AG10803 (cell line): ENCODE data around the gene MASP2.
A peak's percentile ranks its signal among the peaks of the same experiment; 100 is the strongest.
"Not testable (repeated sequence)": the region's sequence is repeated elsewhere in the genome, so short reads cannot be mapped to it uniquely, and the experiment has no call there.

Source experiments
- DNase-seq: peaks from one replicate; pipeline ENCODE4 v3.0.0; 2010; ENCODE audit warnings: low read depth
- H3K4me3 ChIP-seq: 2 replicates; pipeline ENCODE4 v1.5.1; 2011; ENCODE audit warnings: mild to moderate bottlenecking, low read length, control low read depth
- CTCF ChIP-seq: conservative IDR thresholded peaks from 2 replicates; pipeline ENCODE4 v1.5.1; 2011; ENCODE audit warnings: mild to moderate bottlenecking, low read length, control low read depth, inconsistent platforms

Gene MASP2

DNA sequence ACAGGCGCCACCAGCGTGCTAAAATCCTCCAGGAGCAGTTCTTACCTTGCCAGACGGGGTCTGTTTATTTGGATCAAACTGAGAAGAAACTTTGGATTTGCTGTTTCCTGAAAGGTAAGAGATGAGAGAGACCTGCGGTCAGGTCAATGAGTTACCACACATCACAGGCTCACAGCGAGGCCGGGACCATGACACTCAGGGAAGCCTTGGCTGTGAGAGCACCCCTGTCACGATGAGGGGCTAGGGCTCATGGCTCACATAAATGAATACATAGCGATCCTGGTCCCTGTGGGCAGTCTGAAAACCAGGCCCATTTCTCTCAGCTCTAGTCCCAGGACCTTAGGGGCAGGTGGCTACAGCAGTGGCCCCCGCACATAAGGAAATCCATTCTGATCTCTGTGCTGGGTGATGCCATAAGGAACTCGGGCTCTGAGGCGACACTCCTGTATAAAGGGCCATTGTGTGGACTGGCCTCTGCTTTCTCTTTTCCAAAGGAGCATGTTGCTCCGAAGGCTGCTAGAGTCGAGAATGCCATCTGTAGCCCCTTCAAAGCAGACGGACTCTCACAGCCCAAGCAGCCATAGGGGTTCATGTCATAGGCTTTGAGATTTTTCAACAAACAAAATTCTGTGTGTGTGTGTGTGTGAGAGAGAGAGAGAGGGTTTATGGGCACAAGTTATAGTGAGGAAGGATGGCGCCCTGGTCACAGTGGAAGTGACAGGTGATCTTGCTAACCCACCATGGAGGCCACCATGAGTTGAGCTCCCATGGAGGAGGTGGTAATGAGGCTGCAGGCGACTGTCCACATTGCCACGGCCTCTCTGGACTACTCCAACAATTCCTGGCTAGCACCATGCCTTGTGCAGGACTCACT, 21.8 kb upstream of the MASP2 start:
- TF ChIP-seq CTCF: no peak
- no peak for DNase-seq
- no peak overlapping the region for H3K4me3 ChIP-seq

- TF ChIP-seq CTCF: no peak
- no peak for DNase-seq
- no peak overlapping the region for H3K4me3 ChIP-seq
These were observed 20.9 kb upstream of the MASP2 start for GRCh38 chr1:11067716-11068599.

DNA sequence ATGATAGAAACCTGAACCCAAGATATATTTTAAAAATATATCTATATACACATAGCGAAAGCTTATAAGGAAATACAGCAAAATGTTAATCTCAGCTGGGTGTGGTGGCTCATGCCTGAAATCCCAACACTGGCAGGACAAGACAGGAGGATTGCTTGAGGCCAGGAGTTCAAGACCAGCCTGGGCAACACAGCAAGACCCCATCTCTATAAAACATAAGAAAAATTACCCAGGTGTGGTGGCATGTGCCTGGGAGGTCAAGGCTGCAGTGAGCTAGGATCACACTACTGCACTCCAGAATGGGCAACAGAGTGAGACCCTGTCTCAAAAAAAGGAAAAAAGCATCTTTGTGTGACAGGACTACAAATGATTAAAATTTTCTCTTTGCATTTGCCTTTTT, 18.8 kb upstream of the MASP2 start:
- no peak overlapping the region for H3K4me3 ChIP-seq
- DNase-seq: no peak
- TF ChIP-seq CTCF: no peak

DNA sequence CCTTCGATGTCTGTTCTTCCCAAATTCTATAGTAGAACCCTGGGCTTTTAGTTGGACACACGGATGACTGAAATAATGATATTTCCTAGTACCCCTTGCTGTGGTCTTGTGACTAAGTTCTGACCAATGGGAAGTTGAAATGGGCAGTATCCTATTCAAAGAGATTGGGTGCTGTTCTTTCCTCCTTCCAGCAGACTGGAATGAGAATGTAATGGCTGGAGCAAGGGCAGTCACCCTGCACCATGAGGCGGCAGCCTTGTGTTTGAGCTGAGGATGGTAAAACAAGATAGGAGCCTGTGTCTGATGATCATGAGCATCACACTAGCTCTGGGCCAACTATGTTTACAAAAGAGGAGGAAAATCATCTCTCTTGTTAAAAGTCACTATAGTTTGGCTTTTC, 17.9 kb upstream of the MASP2 start:
- no peak for TF ChIP-seq CTCF
- no peak overlapping the region for H3K4me3 ChIP-seq
- no peak for DNase-seq

GRCh38 chr1:11063937-11064537, 17.0 kb upstream of the MASP2 start:
- not testable (repeated sequence) for H3K4me3 ChIP-seq, DNase-seq
- 0 out of 2 replicates have a peak, but pooled peaks have one; percentile 8 for TF ChIP-seq CTCF

GRCh38 chr1:11062965-11063401, 15.9 kb upstream of the MASP2 start:
- DNase-seq: peak; percentile 94
- TF ChIP-seq CTCF: no peak
- no peak overlapping the region for H3K4me3 ChIP-seq
